Measurements from ENCODE around the gene RDH5.
"Not testable (repeated sequence)": the region's sequence is repeated elsewhere in the genome, so short reads cannot be mapped to it uniquely, and the experiment has no call there.

RDH5 gene

GRCh38 chr12:55748230-55748993 is 28.2 kb downstream of the RDH5 start:
- no peak for DNase-seq

DNA sequence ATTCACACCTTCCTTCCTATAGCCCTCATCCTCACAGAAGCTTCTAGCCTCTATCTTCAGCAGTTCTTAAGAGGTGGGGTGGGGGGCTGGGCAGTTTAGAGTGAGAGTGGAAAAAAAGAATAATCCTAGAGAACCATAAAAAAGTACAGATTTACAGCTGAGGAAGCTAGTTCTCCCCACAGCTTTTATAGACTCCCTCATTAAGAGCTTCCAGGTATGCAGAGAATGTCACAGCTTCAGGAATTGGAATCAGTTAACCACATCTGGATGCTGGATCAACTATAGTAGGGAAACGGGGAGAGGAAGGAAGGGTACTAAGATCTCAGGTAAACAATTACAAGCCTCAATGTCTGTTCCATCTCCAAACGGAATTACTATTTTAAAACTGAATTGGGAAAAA is 35.1 kb downstream of the RDH5 start:
- no peak for DNase-seq

DNA sequence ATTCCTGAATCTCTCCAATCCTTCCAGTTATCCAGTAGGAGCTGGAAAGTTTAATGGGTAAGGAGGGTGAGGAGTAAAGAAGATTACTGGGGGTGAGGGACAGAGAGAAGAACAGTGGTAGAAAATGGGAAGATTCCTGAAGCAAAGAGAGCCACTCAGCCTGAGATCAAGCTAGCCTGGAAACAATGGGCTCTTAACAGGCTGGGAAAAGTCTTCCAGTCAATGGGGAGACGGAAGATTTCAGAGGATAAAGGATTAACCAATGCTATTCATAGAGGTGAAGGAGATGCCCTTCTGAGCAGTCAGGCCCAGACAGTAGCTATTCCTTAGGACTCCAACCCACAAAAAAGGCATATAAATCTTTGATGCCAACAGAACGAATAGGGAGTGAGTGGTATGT is 37.5 kb downstream of the RDH5 start:
- DNase-seq = no peak

- not testable (repeated sequence) for DNase-seq
Measured at GRCh38 chr12:55758575-55758974, 38.4 kb downstream of the RDH5 start.

DNA sequence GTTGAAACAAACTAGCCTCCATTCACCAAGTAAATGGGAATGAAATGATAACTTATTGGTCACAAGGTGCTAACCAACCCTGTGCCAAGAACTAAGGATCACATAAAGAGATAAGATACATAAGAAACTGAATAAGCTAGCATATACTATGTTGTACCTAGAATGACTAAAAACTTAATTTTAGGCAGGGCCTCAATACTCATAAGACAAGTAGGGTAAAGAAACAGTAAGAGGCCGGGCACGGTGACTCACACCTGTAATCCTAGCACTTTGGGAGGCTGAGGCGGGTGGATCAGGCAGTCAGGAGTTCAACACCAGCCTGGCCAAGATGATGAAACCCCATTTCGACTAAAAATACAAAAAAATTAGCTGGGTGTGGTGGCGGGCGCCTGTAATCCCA is 40.5 kb downstream of the RDH5 start:
- DNase-seq = peak; percentile 40

- DNase-seq = no peak
Measured at GRCh38 chr12:55762646-55763045, 42.5 kb downstream of the RDH5 start.

GRCh38 chr12:55765736-55766290 is 45.6 kb downstream of the RDH5 start:
- DNase-seq = no peak

DNA sequence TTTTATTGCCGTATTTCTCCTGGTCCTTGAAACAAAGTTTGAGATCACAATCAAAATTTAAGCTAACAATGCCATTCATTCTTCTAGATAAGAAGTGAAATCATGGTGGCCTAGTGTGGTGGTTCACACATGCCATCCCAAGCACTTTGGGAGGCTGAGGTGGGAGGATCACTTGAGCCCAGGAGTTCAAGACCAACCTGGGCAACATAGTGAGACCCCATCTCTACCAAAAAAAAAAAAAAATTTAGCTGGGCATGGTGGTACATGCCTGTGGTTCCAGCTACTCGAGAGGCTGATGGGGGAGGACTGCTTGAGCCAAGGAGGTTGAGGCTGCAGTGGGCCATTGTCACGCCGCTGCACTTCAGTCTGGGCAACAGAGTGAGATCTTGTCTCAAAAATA is 47.0 kb downstream of the RDH5 start:
- DNase-seq = no peak

DNA sequence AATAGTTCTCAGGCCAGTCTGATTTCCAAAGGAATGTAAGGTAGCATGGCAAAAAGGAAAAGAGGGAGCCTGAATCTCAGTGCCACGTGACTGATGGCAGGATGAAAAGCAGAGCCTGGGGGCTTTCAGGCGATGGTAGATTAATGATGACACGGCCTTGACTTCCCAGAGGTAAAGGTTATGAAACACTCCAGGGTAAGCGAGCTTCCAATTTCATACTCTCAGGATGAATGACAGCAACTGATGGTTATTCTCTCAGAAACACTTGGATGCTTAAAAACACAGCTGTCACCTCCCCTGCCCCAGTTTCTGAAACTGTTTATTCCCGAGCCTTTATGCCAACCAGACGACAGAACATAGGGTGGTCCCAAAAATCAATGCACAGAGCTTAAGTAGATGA is 51.5 kb downstream of the RDH5 start:
- no peak for DNase-seq

All from stimulated activated naive CD4-positive, alpha-beta T cell treated with Interleukin-2 at 50 U/mL for 16 hours (primary cell).